ENCODE results near the gene PDLIM1. TPM values are rescaled to one million over a fixed set of nuclear protein-coding genes. Genes with fewer than 3 reads are reported as not detected.

Gene PDLIM1
- total and polyA plus RNA-seq, 11 donors: 225 to 434 (median 330) TPM

- TF ChIP-seq CTCF (IDR thresholded peaks at IDR 0.05) (peak; percentile 79 to 94 (median 89)), POLR2A (IDR thresholded peaks at IDR 0.05) (no peak)
- Histone ChIP-seq H3K27ac (peak overlapping the region in 10 of 12 donors; percentile 33 to 74 (median 60)), H3K36me3 (peaks cover 0 to 71% (median 52%) of the 10 kb centered on the region in 9 donors), H3K9me3 (no peaks in the 10 kb centered on the region), H3K27me3 (no peaks in the 10 kb centered on the region), H3K4me3 (no peak overlapping the region), H3K4me1 (peaks cover 3 to 58% (median 40%) of the 10 kb centered on the region in 12 donors)
- ATAC-seq (peak; percentile 7 to 59 (median 46)), DNase-seq (peak; percentile 70 to 85 (median 73))
- intact Hi-C loops (cut with DNase I): loop anchor here (1.0 to 10.0 kb wide), 10 partner anchors 41 to 358 kb away; partner anchors contain the start of gene PDLIM1 (in 4 of the 10)
- 0 to 14% (median 5%) methylated on average over 1 of the region's 1 CpG for WGBS, 4 donors
Measured at GRCh38 chr10:95246582-95247051, 44.2 kb downstream of the PDLIM1 start.

GRCh38 chr10:95245425-95246055 lies 45.3 kb downstream of the PDLIM1 start:
- H3K27me3 ChIP-seq: no peaks in the 10 kb centered on the region
- TF ChIP-seq CTCF (IDR thresholded peaks at IDR 0.05) (no peak), POLR2A (IDR thresholded peaks at IDR 0.05) (no peak)
- no peak overlapping the region for H3K4me3 ChIP-seq
- ATAC-seq (no peak), DNase-seq (no peak)
- H3K36me3 ChIP-seq: peaks cover 0 to 78% (median 62%) of the 10 kb centered on the region in 9 donors
- H3K9me3 ChIP-seq: no peaks in the 10 kb centered on the region
- peaks cover 3 to 52% (median 37%) of the 10 kb centered on the region in 12 donors for H3K4me1 ChIP-seq
- WGBS, 4 donors: 72 to 79% (median 74%) methylated on average over 6 of the region's 6 CpGs
- intact Hi-C loops (cut with DNase I): loop anchor here (1.0 to 10.0 kb wide), 11 partner anchors 42 to 359 kb away; partner anchors contain the start of gene PDLIM1 (in 4 of the 10)
- H3K27ac ChIP-seq: no peak overlapping the region

- intact Hi-C loops (cut with DNase I): loop anchor here in 7 of 10 donors (2.0 to 10.0 kb wide), 3 partner anchors 57 to 361 kb away; no protein-coding TSS in a partner anchor
- 73 to 85% (median 81%) methylated on average over 2 of the region's 2 CpGs for WGBS, 4 donors
- H3K4me1 ChIP-seq: peaks cover 3 to 41% (median 26%) of the 10 kb centered on the region in 12 donors
- peaks cover 0 to 92% (median 68%) of the 10 kb centered on the region in 9 donors for H3K36me3 ChIP-seq
- H3K27me3 ChIP-seq: no peaks in the 10 kb centered on the region
- TF ChIP-seq POLR2A (IDR thresholded peaks at IDR 0.05) (no peak), CTCF (IDR thresholded peaks at IDR 0.05) (no peak)
- DNase-seq (no peak), ATAC-seq (no peak)
- H3K4me3 ChIP-seq: no peak overlapping the region
- no peak overlapping the region for H3K27ac ChIP-seq
- H3K9me3 ChIP-seq: no peaks in the 10 kb centered on the region
Measured at GRCh38 chr10:95244152-95244551, 46.7 kb downstream of the PDLIM1 start.

- Histone ChIP-seq H3K4me3 (no peak overlapping the region), H3K27me3 (no peaks in the 10 kb centered on the region), H3K4me1 (peaks cover 3 to 32% (median 17%) of the 10 kb centered on the region in 12 donors), H3K9me3 (no peaks in the 10 kb centered on the region), H3K27ac (no peak overlapping the region), H3K36me3 (peaks cover 0 to 95% (median 75%) of the 10 kb centered on the region in 9 donors)
- WGBS, 4 donors: 78 to 82% (median 79%) methylated on average over 3 of the region's 3 CpGs
- intact Hi-C loops (cut with DNase I): loop anchor here in 6 of 10 donors (5.0 to 10.0 kb wide), 2 partner anchors 56 to 362 kb away; no protein-coding TSS in a partner anchor
- DNase-seq (no peak), ATAC-seq (no peak)
- TF ChIP-seq POLR2A (IDR thresholded peaks at IDR 0.05) (no peak), CTCF (IDR thresholded peaks at IDR 0.05) (no peak)
Measured at GRCh38 chr10:95243318-95243617, 47.5 kb downstream of the PDLIM1 start.
